Neuronal stem cell (in vitro differentiated cells): ENCODE results near the gene PLA2G3.

ENCODE experiments used
- DNase-seq: peaks from one replicate; pipeline ENCODE4 v3.0.0-alpha.2; 2013; ENCODE audit warnings: low spot score
- H2AFZ ChIP-seq: one replicate; pipeline ENCODE4 v1.6.1; 2013; ENCODE audit warnings: mild to moderate bottlenecking, low read length, inconsistent platforms
- H2AK5ac ChIP-seq: 2 replicates; pipeline ENCODE4 v1.6.1; 2013; ENCODE audit warnings: low read depth, mild to moderate bottlenecking, inconsistent platforms, low read length, moderate library complexity, mixed read lengths
- H2BK120ac ChIP-seq: 2 replicates; pipeline ENCODE4 v1.6.1; 2013; ENCODE audit warnings: low read depth, mild to moderate bottlenecking, inconsistent platforms, low read length, moderate library complexity, mixed read lengths
- H2BK12ac ChIP-seq: one replicate; pipeline ENCODE4 v1.6.1; 2013; ENCODE audit warnings: low read length, inconsistent platforms
- H2BK15ac ChIP-seq: 2 replicates; pipeline ENCODE4 v1.6.1; 2013; ENCODE audit warnings: mild to moderate bottlenecking, low read length, inconsistent platforms, mixed read lengths
- H2BK5ac ChIP-seq: one replicate; pipeline ENCODE4 v1.6.1; 2013; ENCODE audit warnings: inconsistent platforms, mild to moderate bottlenecking, low read length, moderate library complexity
- H3K14ac ChIP-seq: one replicate; pipeline ENCODE4 v1.6.1; 2013; ENCODE audit warnings: low read length, inconsistent platforms
- H3K18ac ChIP-seq: 2 replicates; pipeline ENCODE4 v1.6.1; 2013; ENCODE audit warnings: low read length, inconsistent platforms
- H3K23ac ChIP-seq: 2 replicates; pipeline ENCODE4 v1.6.1; 2013; ENCODE audit warnings: low read depth, mild to moderate bottlenecking, mixed read lengths, low read length, inconsistent platforms; ENCODE audit not compliant: poor library complexity
- H3K27ac ChIP-seq: replicated peaks from 3 replicates; pipeline ENCODE4 v1.5.1; 2013; ENCODE audit warnings: low read length, inconsistent platforms
- H3K27me3 ChIP-seq, 3 experiments: 2 replicates each; pipeline ENCODE4 v1.6.1; 2013; ENCODE audit warnings: low read length in 3 of 3, mild to moderate bottlenecking in 2 of 3, inconsistent platforms in 1 of 3, low read depth in 1 of 3, mixed read lengths in 1 of 3, moderate library complexity in 1 of 3; ENCODE audit not compliant: control insufficient read depth in 3 of 3, insufficient read depth in 3 of 3
- H3K36me3 ChIP-seq, 2 donors: replicated peaks in 1 of 2; 2 replicates each; pipeline ENCODE4 v1.6.1; 2013; ENCODE audit warnings: low read length in 2 of 2; ENCODE audit not compliant: control insufficient read depth in 2 of 2, insufficient read depth in 2 of 2
- H3K4ac ChIP-seq: 2 replicates; pipeline ENCODE4 v1.6.1; 2013; ENCODE audit warnings: inconsistent platforms, mild to moderate bottlenecking, low read length, moderate library complexity
- H3K4me1 ChIP-seq, 2 donors: 1 replicate in 1 of 2; 2 replicates in 1 of 2; pipeline ENCODE4 v1.6.1; 2013; ENCODE audit warnings: low read length in 2 of 2, low read depth in 1 of 2; ENCODE audit not compliant: control insufficient read depth in 2 of 2, insufficient read depth in 1 of 2
- H3K4me2 ChIP-seq: one replicate; pipeline ENCODE4 v1.6.1; 2013; ENCODE audit warnings: mild to moderate bottlenecking, low read length, inconsistent platforms; ENCODE audit not compliant: insufficient read depth, poor library complexity, severe bottlenecking
- H3K4me3 ChIP-seq, 2 donors: 2 replicates each; pipeline ENCODE4 v1.5.1; 2013; ENCODE audit warnings: low read length in 2 of 2, mild to moderate bottlenecking in 2 of 2, inconsistent platforms in 1 of 2, moderate library complexity in 1 of 2
- H3K79me1 ChIP-seq: one replicate; pipeline ENCODE4 v1.6.1; 2013; ENCODE audit warnings: low read depth, mild to moderate bottlenecking, inconsistent platforms, low read length, moderate library complexity
- H3K9ac ChIP-seq: one replicate; pipeline ENCODE4 v1.6.1; 2013; ENCODE audit warnings: mild to moderate bottlenecking, low read depth, low read length, inconsistent platforms; ENCODE audit not compliant: poor library complexity
- H3K9me3 ChIP-seq, 2 donors: replicated peaks in 1 of 2; 2 replicates each; pipeline versions ENCODE3 to v1.6.1; 2013; ENCODE audit warnings: low read length in 2 of 2, mild to moderate bottlenecking in 2 of 2, inconsistent platforms in 1 of 2, low read depth in 1 of 2, mixed read lengths in 1 of 2, moderate library complexity in 1 of 2; ENCODE audit not compliant: control insufficient read depth in 2 of 2, insufficient read depth in 1 of 2
- H4K8ac ChIP-seq: one replicate; pipeline ENCODE4 v1.6.1; 2013; ENCODE audit warnings: low read depth, mild to moderate bottlenecking, inconsistent platforms, low read length, moderate library complexity
- H4K91ac ChIP-seq: one replicate; pipeline ENCODE4 v1.6.1; 2013; ENCODE audit warnings: low read length, low read depth, mild to moderate bottlenecking, inconsistent platforms; ENCODE audit not compliant: poor library complexity
- WGBS, 2 donors: extraction: QIAGEN DNeasy Blood & Tissue Kit; methylation state at CpG; one replicate each; pipeline ENCODE4 v1.1.7; 2013; ENCODE audit warnings: missing lambda C conversion rate in 2 of 2, mixed read lengths in 1 of 2; ENCODE audit not compliant: insufficient read length in 2 of 2, insufficient replicate concordance in 1 of 2; ENCODE audit errors: extremely low coverage in 2 of 2; 5-methylcytosine and 5-hydroxymethylcytosine counted together

The PLA2G3 gene

GRCh38 chr22:31094741-31095140 is 45.6 kb downstream of the PLA2G3 start:
- DNase-seq, result no peak
- H3K4ac ChIP-seq, result no peak overlapping the region
- H3K14ac ChIP-seq, result no peak overlapping the region
- no peak overlapping the region for H4K91ac ChIP-seq
- no peak overlapping the region for H3K9ac ChIP-seq
- no peak overlapping the region for H3K18ac ChIP-seq
- no peak overlapping the region for H2BK12ac ChIP-seq
- peaks cover 30 to 62% of the 10 kb centered on the region in 2 donors for H3K36me3 ChIP-seq
- H3K27me3 ChIP-seq, result no peaks in the 10 kb centered on the region
- H3K23ac ChIP-seq, result no peak overlapping the region
- H3K4me2 ChIP-seq, result no peak overlapping the region
- no peak overlapping the region for H2AK5ac ChIP-seq
- no peak overlapping the region for H3K4me3 ChIP-seq
- no peak overlapping the region for H4K8ac ChIP-seq
- H2BK15ac ChIP-seq, result no peak overlapping the region
- no peaks in the 10 kb centered on the region for H3K79me1 ChIP-seq
- WGBS, 2 donors, result no CpG with 5 or more reads among the region's 7 CpGs
- no peak overlapping the region for H2BK5ac ChIP-seq
- H3K9me3 ChIP-seq, result no peaks in the 10 kb centered on the region
- H2AFZ ChIP-seq, result no peak overlapping the region
- H3K4me1 ChIP-seq, result peaks cover 0 to 9% of the 10 kb centered on the region in 2 donors
- H3K27ac ChIP-seq, result no peak overlapping the region
- H2BK120ac ChIP-seq, result no peak overlapping the region

GRCh38 chr22:31094021-31094551 is 46.2 kb downstream of the PLA2G3 start:
- no CpG with 5 or more reads among the region's 5 CpGs for WGBS, 2 donors
- H3K4ac ChIP-seq, result no peak overlapping the region
- H2AFZ ChIP-seq, result no peak overlapping the region
- H3K79me1 ChIP-seq, result no peaks in the 10 kb centered on the region
- peak overlapping the region; percentile 25 for H4K8ac ChIP-seq
- no peak overlapping the region for H3K4me3 ChIP-seq
- no peak overlapping the region for H3K9ac ChIP-seq
- no peak overlapping the region for H3K27ac ChIP-seq
- H2BK15ac ChIP-seq, result no peak overlapping the region
- no peak for DNase-seq
- H3K27me3 ChIP-seq, result no peaks in the 10 kb centered on the region
- H3K36me3 ChIP-seq, result peaks cover 28 to 61% of the 10 kb centered on the region in 2 donors
- H2BK5ac ChIP-seq, result peak overlapping the region; percentile 41
- H3K4me2 ChIP-seq, result no peak overlapping the region
- H2BK120ac ChIP-seq, result no peak overlapping the region
- H3K14ac ChIP-seq, result no peak overlapping the region
- peaks cover 0 to 8% of the 10 kb centered on the region in 2 donors for H3K4me1 ChIP-seq
- no peaks in the 10 kb centered on the region for H3K9me3 ChIP-seq
- H3K23ac ChIP-seq, result no peak overlapping the region
- H4K91ac ChIP-seq, result no peak overlapping the region
- H2BK12ac ChIP-seq, result no peak overlapping the region
- H3K18ac ChIP-seq, result no peak overlapping the region
- no peak overlapping the region for H2AK5ac ChIP-seq

- no peak overlapping the region for H2BK12ac ChIP-seq
- H3K23ac ChIP-seq, result no peak overlapping the region
- no peak overlapping the region for H3K9ac ChIP-seq
- H3K4me1 ChIP-seq, result peaks cover 0 to 2% of the 10 kb centered on the region in 2 donors
- H3K18ac ChIP-seq, result no peak overlapping the region
- no peak overlapping the region for H3K4ac ChIP-seq
- peaks cover 31 to 65% of the 10 kb centered on the region in 2 donors for H3K36me3 ChIP-seq
- no peaks in the 10 kb centered on the region for H3K9me3 ChIP-seq
- no peak for DNase-seq
- no peak overlapping the region for H2AK5ac ChIP-seq
- H2BK5ac ChIP-seq, result peak overlapping the region; percentile 41
- no peak overlapping the region for H2BK120ac ChIP-seq
- H4K8ac ChIP-seq, result no peak overlapping the region
- H4K91ac ChIP-seq, result no peak overlapping the region
- no peaks in the 10 kb centered on the region for H3K79me1 ChIP-seq
- no peak overlapping the region for H3K4me2 ChIP-seq
- H3K14ac ChIP-seq, result no peak overlapping the region
- no peak overlapping the region for H3K27ac ChIP-seq
- H2AFZ ChIP-seq, result no peak overlapping the region
- no peaks in the 10 kb centered on the region for H3K27me3 ChIP-seq
- no peak overlapping the region for H3K4me3 ChIP-seq
- H2BK15ac ChIP-seq, result no peak overlapping the region
- WGBS, 2 donors, result no CpG with 5 or more reads among the region's 33 CpGs
Measured at GRCh38 chr22:31093086-31093850, 47.0 kb downstream of the PLA2G3 start.

GRCh38 chr22:31092161-31092560 is 48.1 kb downstream of the PLA2G3 start:
- no peak overlapping the region for H3K18ac ChIP-seq
- H2AK5ac ChIP-seq, result no peak overlapping the region
- DNase-seq, result no peak
- H2BK12ac ChIP-seq, result no peak overlapping the region
- no peak overlapping the region for H3K9ac ChIP-seq
- peaks cover 0 to 2% of the 10 kb centered on the region in 2 donors for H3K4me1 ChIP-seq
- no peaks in the 10 kb centered on the region for H3K9me3 ChIP-seq
- H3K27ac ChIP-seq, result no peak overlapping the region
- no peak overlapping the region for H3K23ac ChIP-seq
- H3K36me3 ChIP-seq, result peaks cover 32 to 68% of the 10 kb centered on the region in 2 donors
- no peak overlapping the region for H3K14ac ChIP-seq
- no peak overlapping the region for H2BK15ac ChIP-seq
- no peak overlapping the region for H2AFZ ChIP-seq
- no peak overlapping the region for H3K4ac ChIP-seq
- no peak overlapping the region for H2BK120ac ChIP-seq
- H4K91ac ChIP-seq, result no peak overlapping the region
- no peaks in the 10 kb centered on the region for H3K79me1 ChIP-seq
- H4K8ac ChIP-seq, result no peak overlapping the region
- no peak overlapping the region for H2BK5ac ChIP-seq
- WGBS, 2 donors, result no CpG with 5 or more reads among the region's 9 CpGs
- H3K4me2 ChIP-seq, result no peak overlapping the region
- no peaks in the 10 kb centered on the region for H3K27me3 ChIP-seq
- H3K4me3 ChIP-seq, result no peak overlapping the region
